Fibroblast of skin of right quadriceps (primary cell): Measurements from ENCODE around the gene PRAF2.
A peak's percentile ranks its signal among the peaks of the same experiment; 100 is the strongest.

Source experiments
- DNase-seq: peaks from one replicate; pipeline ENCODE4 v3.0.0-alpha.2; 2013

PRAF2 gene, protein sequence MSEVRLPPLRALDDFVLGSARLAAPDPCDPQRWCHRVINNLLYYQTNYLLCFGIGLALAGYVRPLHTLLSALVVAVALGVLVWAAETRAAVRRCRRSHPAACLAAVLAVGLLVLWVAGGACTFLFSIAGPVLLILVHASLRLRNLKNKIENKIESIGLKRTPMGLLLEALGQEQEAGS

DNA sequence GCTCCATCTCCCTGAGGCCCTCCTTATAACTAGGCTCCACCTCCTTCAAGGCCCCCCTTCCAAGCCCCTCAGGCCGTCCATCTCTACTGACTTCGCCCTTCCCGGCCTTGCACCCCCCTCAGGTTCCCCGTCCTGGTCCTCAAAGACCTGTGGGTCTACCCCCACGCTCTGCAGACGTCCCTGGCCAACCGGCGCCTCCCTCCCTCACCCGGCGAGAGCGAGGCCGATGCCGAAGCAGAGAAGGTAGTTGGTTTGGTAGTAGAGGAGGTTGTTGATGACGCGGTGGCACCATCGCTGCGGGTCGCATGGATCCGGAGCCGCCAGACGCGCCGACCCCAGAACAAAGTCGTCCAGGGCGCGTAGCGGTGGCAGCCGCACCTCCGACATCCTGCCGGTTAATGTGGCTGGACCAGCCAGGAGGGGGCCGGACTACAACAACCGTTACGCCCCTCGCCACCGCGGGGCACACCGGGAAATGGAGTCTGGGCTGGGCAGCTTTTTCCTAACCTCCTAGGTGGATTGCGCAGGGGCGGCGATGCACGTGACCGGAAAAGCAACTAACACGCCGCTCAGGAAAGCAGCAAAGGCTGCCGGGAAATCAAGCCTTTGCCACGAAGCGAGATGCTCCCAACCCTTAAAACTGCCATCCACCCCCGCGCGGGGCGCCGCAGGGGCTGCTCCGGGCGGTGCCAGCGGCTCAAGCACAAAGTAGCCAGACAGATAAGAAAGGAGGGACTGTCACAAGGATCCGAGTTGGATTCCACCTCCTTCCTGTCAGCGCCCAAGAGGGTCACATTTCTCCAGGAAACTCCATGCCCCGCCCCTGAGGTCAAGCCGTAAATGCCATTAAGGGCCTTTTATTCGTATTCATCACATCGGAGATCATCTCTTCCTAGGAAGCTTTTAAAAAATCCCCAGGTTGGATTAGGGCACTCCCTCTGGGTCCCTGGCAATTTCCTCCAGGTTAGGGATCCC is at the start of gene PRAF2:
TSS of gene PRAF2 (minus strand) at position 402 of the 975 bp plus-strand sequence. CDS start at position 387, 15 bp downstream.
- DNase-seq, result peak; percentile 91

DNA sequence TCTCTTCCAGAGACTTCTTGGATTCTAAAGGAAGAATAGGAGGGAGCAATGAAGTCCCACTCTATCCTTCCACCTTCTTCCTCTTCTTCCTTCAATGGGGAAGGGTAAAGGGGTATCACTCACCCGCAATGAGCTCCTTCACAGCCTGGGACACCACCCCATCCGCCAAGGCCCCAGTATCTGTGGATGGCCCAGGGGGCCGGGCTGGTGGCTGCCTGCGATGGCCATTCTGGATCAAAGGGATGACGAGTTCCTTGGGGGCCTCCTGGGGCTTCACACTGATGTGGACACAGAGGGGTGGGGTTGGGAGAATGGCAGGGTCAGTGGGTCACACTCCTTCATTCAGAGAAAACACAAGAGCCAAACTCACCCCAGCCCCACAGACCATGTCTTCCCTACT is 48.7 kb upstream of the PRAF2 start:
- no peak for DNase-seq

DNA sequence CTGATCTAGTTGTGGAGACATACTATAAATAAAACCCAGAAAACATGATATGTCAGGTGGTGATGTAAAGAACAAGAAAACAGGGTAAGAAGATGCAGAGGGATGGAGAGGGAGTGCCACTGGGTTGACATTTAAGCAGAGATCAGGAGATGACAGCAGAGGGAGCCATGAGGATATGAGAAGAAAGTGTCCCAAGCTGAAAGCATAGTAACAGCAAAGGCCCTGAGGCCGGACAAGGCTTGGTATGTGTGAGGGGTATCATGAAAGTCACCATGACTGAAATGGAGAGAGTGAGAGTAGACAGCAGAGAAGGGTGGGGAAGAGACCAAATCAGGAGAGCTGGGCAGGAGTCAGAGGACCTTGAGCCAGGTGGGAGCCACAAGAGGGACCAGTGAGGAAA is 46.3 kb upstream of the PRAF2 start:
- DNase-seq, result no peak

DNA sequence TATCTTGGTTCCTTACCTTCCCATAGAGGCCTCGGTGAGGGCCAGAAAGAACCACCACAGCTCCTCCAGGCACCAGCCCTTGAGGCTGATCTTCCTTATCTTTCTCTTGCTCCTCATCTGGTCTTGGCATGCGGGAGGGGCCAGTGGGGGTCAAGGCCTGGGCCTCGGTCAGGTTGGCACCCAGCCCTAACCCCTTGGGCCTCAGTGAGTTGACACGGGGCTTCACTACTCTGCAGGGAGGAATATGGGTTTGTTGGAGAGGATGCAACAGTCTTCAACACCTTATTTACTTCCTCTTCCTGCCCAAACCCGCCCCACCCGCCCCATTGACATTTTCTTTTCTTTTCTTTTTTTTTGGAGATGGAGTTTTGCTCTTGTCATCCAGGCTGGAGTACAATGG is 43.8 kb upstream of the PRAF2 start:
- no peak for DNase-seq

DNA sequence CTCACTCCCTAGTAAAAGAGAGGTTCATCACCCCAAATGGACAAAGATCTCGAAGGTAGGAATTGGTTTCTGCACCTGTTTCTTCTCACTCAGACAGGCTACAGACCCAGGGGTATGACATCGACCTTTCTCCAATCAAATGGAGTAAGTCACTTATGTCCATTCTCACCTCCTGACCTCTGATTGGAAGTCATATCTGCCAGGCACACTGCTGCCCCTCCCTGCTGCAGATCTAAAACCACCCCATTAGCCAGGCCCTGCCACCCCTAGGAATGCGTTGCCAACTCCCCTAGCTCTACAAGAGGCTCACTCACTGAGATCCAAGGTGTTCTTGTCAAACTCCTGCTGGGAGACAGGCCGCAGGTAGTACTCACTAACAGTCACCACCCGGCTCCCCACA is 42.9 kb upstream of the PRAF2 start:
- no peak for DNase-seq

DNA sequence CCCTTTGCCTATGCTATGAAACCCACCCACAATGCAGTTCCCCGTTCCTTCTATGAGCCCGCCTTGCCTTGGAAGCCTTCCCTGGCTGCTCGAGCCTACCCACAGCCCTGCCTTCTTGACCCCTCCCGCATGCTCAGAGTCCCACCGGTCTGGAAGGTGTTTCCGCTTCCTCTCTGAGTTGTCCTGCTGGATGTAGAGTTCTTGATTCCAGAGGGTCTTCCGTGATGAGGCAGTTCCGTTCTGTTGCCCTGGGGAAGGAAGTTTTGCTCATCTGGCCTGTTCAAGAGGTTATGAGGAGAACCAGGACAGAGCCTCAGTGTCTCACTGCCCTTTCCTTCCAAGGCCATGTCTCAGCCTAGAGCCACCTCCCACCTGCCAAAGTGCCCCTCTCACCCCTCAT is 42.3 kb upstream of the PRAF2 start:
- DNase-seq, result no peak

DNA sequence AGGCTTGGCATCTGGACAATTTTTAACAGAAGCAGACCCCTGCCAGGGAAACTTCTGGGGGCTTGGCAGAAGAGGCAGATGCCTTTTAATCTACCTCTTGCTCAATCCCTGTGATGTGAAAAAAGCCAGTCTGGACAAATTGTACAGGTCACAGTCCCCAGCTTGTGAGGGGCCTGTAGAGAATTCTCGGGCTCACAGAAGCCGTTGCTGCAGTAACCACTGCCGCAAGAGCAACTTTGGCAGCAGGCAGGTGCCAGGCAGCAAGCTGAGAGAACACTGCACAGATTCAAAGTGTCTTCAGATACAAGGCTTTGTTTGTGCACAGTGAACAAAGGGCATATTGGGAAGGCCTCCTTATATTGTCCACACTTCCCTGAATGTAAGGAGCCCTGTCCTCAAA is 38.0 kb upstream of the PRAF2 start:
- no peak for DNase-seq

DNA sequence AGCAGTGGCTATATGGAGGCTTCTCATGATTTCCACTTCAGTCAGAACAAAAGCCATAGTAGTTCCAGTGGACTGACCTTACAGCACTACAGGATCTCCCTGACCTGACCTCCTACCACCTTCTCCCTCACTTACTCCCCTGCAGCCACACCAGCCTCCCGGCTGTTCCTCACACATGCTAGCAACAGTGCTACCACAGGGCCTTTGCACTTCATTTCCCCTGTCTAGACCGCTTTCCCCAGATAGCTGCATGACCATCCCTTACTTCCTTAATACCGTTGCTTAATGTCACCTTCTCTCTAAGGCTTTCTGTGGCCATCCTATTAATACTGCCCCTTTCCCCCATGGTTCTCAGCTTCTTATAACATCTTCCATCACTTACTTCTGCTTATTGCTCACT is 36.6 kb upstream of the PRAF2 start:
- DNase-seq, result no peak

DNA sequence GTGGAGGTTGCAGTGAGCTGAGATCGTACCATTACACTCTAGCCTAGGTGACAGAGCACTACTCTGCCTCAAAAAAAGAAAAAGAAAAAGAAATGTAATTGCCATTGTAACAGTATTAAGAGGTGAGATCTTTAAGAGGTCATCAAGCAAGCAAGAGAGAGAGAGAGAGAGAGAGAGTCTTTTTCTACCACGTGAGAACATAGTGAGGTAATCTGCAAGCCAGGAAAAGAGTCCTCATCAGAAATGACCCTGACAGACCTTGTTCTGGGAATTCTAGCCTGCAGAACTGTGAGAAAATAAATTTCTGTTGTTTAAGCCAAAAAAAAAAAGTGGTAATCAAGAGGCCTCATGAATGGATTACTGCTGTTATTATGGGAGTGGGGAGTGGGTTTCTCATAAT is 34.8 kb upstream of the PRAF2 start:
- DNase-seq, result no peak

DNA sequence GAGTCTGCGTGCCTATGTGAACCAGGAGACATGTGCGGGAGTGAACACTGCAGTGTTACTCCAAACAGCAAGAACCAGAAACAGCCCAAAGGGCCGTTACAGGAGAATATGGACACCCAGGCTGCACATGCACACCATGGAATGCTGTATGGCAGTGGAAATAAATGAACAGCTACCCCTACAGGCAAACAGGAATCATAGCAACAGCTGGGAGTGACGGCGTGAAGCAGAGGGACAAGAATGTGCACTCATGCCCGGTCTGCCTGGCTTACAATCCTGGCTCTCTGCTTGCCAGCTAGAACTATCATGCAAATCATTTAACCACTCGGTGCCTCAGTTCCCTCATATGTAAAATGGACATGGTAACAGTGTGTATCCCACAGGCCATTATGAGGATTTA is 33.1 kb upstream of the PRAF2 start:
- peak; percentile 23 for DNase-seq

DNA sequence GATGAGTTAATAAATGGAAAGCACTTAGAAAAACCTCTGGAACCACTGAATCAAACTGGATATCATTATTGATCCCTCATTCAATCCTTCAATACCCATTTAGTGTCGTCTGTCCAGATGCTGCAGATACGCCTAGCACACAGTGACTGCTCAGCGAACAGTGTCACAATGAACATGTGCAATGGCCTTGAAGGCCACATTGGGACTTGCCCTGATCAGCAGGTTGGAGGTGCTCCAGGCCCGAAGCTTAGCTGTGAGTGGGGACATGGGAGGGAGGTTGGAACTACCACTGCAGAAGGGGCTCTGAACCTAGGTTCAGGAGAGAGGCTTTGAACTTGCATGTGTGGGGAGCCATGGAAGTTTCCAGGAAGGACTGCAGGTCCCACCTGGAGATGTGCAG is 32.5 kb upstream of the PRAF2 start:
- DNase-seq, result no peak

DNA sequence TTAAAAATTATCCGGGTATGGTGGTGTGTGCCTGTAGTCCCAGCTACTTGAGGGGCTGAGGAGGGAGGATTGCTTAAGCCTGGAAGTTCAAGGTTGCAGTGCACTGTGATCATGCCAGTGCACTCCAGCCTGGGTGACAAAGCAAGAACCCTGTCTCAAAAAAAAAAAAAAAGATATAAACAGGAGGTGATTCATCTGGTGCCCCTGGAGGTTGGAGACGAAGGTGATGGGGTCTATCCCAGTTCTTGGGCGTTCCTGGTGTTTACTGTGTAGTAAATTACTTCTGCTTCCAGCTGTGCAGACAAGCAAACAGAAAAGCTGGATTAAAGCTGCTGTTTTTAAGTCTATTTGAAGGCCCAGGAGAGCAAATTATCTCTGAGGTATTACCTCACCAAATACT is 29.8 kb upstream of the PRAF2 start:
- DNase-seq, result no peak

DNA sequence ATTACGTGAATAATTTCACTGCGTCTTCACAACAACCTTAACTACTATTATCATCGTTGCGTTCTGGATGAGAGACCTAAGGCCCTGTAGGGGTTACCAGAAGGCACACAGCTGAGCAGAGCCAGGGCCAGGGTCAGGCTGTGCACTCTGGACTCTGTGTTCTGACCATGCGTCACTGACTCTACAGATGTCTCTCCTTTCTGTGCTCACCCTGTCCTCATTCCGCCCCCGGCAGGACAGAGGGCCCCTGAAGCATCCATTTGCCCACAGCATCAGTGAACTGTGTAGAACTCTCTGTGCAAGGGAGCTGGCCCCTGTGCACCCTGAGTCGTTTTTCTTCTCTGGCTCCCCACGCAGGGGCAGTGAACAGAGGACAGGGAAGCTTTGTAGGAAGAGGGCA is 28.4 kb upstream of the PRAF2 start:
- DNase-seq, result no peak

DNA sequence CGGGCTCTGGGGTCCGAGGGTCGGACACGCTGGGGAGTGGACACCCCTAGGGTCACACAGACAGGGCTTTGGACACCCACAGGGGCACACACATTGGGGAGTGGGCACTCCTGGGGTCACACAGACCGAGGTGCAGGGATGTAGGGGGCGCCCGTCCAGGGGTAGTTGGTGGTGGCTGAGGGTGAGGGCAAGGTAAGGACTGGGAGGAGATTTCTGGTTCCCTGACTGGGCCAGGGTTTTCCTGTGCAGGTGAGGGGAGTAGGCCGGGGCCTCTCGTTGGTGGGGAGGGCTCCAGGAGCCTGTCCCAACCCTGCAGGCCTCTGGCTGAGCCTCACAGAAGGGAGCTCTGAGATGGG is 27.8 kb upstream of the PRAF2 start:
- no peak for DNase-seq

DNA sequence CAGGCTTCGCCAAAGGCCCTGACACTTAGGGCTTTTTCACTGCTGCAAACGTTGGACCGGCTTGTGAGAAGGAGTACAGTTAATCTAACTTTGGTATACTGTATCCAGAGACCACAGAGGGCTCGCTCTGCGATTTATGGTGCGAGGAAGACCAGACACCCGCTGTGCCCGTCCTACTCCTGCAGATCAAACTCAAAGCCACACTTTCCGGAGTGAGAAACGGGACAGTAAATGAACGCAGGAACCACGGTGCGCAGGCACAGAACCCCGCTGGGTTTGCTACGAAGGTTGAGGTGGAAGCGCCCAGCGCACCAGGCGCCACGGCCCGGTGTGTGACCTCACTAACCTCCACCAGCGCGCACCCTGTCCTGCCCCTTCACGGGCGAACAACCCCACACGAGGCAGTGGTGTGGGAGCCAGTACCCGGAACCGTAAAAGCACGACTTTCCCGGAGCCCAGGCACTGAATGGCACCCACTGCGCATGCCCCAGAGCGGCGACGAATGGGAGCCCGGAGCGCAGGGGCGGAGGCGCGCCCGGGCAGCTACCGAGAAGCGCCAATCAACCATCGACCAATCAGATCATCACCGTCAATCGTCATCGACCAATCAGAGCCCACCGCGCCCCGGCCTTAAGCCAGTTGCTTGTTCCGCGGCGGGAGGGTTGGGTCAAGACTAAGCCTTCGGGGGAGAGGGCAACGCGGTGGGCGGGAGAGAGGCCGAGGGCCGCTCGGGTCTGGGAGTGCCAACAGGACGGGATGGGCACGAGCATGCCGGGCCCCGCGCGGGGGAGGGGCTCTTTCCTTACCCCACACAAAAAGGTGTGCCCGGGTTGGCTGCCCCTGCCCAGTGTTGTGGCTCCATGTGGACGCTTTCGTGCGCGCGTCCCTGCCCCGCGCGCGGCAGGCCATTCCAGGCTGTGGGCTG is 27.2 kb upstream of the PRAF2 start:
- DNase-seq, result peak; percentile 88

DNA sequence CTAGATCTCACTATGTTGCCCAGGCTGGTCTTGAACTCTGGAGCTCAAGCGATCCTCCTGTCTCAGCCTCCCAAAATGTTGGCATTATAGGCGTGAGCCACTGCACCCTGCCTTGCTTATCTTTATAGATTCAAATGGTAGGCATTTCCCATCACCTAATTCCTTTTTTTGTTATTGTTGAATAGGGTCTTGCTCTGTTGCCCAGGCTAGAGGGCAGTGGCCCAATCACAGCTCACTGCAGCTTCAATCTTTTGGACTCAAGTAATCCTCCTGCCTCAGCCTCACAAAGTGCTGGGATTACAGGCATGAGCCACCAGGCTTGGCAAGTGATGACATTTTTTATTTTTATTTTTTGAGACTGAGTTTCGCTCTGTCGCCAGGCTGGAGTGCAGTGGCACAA is 22.6 kb upstream of the PRAF2 start:
- DNase-seq, result no peak

DNA sequence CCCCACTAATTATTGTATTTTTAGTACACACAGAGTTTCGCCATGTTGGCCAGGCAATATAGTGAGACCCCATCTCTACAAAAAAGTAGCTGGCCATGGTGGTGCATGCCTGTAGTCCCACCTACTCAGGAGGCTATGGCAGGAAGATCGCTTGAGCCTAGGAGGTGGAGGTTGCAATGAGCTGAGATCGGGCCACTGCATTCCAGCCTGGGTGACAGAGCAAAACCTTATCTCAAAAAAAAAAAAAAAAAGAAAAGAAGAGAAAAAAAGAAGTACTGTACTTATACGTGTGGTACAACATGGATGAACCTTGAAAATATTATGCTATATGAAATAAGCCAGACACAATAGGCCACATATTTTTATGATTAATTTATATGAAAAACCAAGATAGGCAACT is 15.8 kb upstream of the PRAF2 start:
- DNase-seq, result no peak

DNA sequence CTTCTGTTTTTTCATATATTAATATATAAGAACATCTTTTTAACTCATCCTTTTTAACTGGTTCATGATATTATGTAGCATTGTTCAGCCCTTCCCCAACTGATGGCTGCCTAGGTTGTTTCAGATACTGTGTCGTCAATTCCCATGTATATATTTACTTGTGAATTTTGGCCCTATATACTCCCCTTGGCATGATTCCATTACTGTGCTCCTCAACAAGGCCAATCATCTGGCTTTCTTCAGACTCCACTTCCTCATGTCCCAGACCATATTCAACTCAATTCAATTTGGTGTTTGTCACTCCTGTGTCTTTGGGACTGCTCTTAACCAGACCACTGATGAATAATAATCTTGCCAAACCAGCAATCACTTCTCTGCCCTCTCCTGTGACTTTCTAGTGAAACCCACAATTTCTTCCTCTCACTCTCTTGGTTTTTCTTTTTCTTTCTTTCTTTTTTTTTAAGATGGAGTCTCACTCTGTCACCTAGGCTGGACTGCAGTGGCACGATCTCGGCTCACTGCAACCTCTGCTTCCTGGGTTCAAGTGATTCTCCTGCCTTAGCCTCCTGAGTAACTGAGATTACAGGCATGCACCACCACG is 8.6 kb upstream of the PRAF2 start:
- DNase-seq, result no peak

DNA sequence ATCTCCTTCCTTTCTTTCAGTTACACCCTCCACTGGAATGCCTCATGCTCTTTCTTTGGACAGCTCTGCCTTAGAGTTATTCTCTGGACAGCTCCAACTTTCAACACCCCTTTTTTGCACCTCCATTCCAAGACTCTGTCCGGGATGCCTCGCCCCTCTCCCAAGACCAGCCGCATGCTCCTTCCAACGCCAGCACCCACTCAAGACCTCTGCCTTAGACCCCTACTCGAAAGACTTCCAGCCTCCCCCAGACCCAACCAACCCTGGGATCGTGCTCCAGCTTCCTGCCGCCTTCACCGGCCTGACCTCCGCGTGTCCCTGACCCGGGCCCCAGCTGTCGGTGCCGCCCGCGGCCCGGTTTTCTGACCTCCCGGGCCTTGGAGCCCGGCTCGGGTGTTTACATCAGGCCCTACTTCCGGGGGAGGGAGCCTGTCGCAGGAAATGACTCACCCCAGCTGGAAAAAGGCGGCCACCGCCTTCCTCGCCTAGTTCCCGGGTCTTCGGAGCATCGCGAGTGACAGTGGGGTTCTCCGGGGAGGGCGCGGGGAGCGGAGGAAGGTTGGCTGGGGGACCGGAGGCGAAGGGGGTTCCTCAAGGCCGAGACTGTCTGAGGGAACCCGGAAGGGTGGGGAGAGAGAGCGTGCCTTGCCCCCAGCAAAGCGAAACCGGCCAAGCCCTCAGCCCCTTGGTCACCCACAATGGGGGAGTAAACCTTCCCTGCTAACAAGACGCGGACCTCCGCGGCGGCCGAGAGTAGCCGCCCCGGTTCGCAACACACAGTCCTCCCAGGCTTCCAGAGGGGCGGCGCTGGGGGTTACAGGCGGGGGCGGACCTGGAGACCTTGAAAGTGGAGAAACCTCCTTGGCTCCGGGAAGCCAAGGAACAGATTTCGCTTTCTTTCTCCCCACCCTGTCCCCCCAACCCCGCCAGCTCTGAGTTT is 6.0 kb upstream of the PRAF2 start, which contains the start of gene WDR45:
TSS of gene WDR45 (minus strand) at position 399 of the 940 bp plus-strand sequence. CDS start 1,792 bp downstream, outside the sequence.
- peak; percentile 72 for DNase-seq

DNA sequence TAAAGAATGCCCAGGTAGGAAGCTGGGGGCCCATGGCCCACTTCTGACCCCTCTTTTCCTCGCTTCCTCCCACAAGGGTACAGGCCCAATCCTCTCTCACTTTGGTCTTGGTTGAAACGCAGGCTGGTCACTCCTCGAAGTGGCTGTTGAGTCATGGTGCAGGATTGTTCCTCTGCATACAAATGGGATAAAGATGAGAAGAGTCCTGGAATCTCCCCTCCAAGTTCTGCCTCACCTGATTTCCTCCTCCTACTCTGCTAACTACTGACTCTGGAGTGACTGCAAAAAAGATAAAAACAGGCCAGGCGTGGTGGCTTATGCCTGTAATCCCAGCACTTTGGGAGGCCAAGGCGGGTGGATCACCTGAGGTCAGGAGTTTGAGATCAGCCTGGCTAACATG is 4.1 kb upstream of the PRAF2 start:
- no peak for DNase-seq

DNA sequence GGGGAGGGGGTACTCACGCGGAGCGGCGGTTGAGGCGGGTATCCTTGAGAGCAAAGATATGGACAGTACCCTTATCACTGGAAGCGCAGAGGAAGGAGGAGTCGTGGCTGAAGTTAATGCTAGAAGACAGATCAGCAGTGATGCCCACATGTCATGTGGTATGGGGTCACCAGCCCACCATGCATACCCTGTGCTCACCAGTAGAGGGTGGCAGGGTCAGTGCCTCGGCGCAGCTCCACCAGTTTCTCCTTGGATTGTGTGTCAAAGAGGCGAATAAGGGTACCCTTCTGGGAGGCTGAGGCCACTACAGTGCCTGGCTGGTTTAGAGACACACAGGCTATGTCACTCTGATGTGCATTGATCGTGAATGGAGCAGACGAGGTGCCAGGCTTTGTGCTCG is 1.5 kb upstream of the PRAF2 start:
- no peak for DNase-seq

DNA sequence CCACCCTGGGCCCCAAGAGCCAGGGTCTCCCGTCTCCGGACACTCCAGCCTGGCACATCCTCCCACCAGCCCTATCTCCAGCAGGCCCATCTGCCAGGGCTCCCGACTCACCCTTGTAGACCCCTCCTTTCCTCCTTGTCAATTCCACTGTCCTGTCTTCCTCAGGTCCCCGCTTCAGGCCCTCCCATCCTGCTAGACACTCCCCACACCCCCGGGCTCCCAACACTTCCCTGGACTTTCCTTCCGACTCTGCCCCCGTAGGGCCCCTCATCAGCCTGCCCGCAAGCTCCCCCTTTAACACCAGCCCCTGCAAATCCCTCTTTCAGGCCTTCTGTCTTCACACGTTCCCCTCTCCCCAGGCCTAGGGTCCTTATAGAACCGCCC is 1.1 kb downstream of the PRAF2 start:
- no peak for DNase-seq
